22Rv1 (cell line): Measurements from ENCODE around the gene PFDN6.

ENCODE experiments used
- CTCF ChIP-seq: fragments of 450-650 bp; IDR thresholded peaks from 2 replicates; pipeline ENCODE4 v1.5.1; 2017; ENCODE audit warnings: mild to moderate bottlenecking
- ZFX ChIP-seq: fragments of 450-650 bp; IDR thresholded peaks from 2 replicates; pipeline ENCODE4 v1.6.1; 2017; ENCODE audit warnings: antibody characterized with exemption, borderline replicate concordance

- TF ChIP-seq CTCF: no peak
- TF ChIP-seq ZFX: no peak
Measured at GRCh38 chr6:33329058-33329457, 39.7 kb downstream of the PFDN6 start.
